ENCODE results near the gene LSM10.

The LSM10 gene

GRCh38 chr1:36389261-36389660, 8.4 kb downstream of the LSM10 start:
- TF ChIP-seq, protein P1, sequence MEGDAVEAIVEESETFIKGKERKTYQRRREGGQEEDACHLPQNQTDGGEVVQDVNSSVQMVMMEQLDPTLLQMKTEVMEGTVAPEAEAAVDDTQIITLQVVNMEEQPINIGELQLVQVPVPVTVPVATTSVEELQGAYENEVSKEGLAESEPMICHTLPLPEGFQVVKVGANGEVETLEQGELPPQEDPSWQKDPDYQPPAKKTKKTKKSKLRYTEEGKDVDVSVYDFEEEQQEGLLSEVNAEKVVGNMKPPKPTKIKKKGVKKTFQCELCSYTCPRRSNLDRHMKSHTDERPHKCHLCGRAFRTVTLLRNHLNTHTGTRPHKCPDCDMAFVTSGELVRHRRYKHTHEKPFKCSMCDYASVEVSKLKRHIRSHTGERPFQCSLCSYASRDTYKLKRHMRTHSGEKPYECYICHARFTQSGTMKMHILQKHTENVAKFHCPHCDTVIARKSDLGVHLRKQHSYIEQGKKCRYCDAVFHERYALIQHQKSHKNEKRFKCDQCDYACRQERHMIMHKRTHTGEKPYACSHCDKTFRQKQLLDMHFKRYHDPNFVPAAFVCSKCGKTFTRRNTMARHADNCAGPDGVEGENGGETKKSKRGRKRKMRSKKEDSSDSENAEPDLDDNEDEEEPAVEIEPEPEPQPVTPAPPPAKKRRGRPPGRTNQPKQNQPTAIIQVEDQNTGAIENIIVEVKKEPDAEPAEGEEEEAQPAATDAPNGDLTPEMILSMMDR (IDR thresholded peaks at IDR 0.05; ENCODE audit: low read depth, low read length) = no peak
- no peak for TF ChIP-seq EZH2phosphoT487 (IDR thresholded peaks at IDR 0.05; ENCODE audit: low read depth)
- Histone ChIP-seq H3K27ac (ENCODE audit: low read length) (no peak overlapping the region), H3K27me3 (ENCODE audit: low read depth, low read length) (no peaks in the 10 kb centered on the region), H3K36me3 (replicated peaks; ENCODE audit: low read depth, low read length) (peaks cover 6% of the 10 kb centered on the region), H3K9me3 (ENCODE audit: insufficient read depth, low read length) (no peaks in the 10 kb centered on the region), H2AFZ (ENCODE audit: low read depth, low read length) (no peak overlapping the region), H3K9ac (ENCODE audit: low read length) (no peak overlapping the region), H3K4me2 (ENCODE audit: low read length) (no peak overlapping the region), H3K4me3 (ENCODE audit: low read length) (no peak overlapping the region), H4K20me1 (ENCODE audit: insufficient read depth, low read length) (0 out of 2 replicates have a peak, but pooled peaks cover 4% of the 10 kb centered on the region), H3K79me2 (ENCODE audit: low read length) (peaks cover 11% of the 10 kb centered on the region), H3K4me1 (ENCODE audit: low read length) (peaks cover 40% of the 10 kb centered on the region)

DNA sequence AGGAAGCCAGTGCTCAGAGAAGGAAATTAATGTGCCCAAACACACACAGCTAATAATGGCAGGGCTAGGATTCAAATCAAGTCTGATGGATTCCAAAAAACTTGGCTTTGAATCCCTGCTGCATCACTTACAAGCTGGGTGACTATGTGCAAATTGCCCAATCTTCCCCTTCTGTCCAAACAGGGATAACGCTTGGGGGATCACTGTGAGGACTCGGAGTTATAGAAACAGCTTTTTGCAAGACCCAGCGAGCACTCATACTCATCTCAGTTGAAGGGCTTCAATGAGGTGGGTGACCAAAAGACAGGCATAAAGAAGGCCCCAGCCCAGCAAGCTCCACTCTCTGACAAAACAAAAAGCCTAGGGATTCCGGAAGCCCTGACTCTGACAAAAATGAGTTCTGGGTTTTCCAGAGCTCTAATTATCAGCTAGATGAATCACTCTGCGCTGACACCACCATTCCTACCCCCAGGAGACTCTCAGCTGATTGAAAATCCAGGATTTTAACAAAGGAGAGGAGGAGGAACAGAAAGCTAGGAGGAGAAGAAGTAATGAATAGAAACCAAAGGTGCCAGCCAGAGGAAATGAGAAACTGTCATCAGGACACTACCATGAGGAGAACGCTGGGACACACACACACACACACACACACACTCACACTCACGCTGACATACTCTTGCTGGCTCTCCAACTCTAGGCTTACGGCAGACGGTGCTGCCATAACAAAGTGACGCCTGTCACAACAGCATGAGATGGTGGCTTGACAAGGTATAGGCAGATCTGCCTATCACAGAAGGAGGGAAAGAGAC, 10.4 kb downstream of the LSM10 start:
- H3K27ac ChIP-seq (ENCODE audit: low read length) = peak overlapping the region; percentile 91
- H3K4me2 ChIP-seq (ENCODE audit: low read length) = peak overlapping the region; percentile 99
- peaks cover 40% of the 10 kb centered on the region for H3K4me1 ChIP-seq (ENCODE audit: low read length)
- peak overlapping the region; percentile 92 for H3K4me3 ChIP-seq (ENCODE audit: low read length)
- H3K9ac ChIP-seq (ENCODE audit: low read length) = peak overlapping the region; percentile 94
- peaks cover 15% of the 10 kb centered on the region for H3K79me2 ChIP-seq (ENCODE audit: low read length)
- TF ChIP-seq EZH2phosphoT487 (IDR thresholded peaks at IDR 0.05; ENCODE audit: low read depth) = no peak
- TF ChIP-seq, protein P1 (IDR thresholded peaks at IDR 0.05; ENCODE audit: low read depth, low read length) = no peak
- H3K36me3 ChIP-seq (replicated peaks; ENCODE audit: low read depth, low read length) = peaks cover 6% of the 10 kb centered on the region
- no peak overlapping the region for H2AFZ ChIP-seq (ENCODE audit: low read depth, low read length)
- H3K27me3 ChIP-seq (ENCODE audit: low read depth, low read length) = no peaks in the 10 kb centered on the region
- 0 out of 2 replicates have a peak, but pooled peaks cover 4% of the 10 kb centered on the region for H4K20me1 ChIP-seq (ENCODE audit: insufficient read depth, low read length)
- H3K9me3 ChIP-seq (ENCODE audit: insufficient read depth, low read length) = no peaks in the 10 kb centered on the region

DNA sequence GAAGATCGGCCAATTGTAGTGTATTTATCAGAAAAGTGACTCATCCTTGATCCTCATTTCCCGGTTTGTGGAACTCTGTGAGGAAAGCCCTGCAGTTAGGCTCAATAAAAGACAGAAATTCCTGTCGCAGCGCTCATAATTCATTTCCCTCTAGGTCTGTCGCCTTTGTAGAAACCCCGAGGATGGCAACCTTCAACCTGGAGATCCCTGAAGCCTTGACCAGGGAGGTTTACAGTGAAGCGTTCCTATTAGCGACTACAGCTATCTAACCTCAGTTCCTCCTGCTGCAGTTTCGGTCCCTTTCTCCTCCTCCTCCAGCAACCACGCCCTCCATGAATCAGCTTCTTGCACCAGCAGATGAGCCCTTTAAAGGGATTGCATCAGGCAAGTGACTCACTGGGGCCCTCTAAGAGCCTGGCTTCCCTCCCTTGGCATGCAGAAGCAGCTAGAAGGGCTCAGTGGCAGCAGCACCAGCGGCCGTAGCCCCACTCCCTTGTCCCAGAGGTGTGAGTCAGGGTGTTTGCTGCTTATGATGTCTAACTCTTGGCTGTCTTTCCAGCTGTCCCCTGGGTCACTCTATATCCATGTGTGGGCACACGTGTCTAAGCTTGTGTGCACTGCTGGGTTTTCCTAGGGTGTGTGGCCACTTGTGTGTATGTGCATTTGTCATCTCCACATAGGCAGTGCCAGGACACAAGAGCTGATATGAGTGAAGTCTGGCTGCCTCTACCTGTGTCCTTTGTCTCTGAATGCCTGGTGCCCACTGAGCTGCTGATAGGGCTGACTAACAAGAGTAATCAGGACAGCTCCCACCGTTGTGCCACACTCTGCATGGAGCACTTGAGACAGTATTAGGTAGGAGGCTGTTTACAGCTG, 11.2 kb downstream of the LSM10 start:
- Histone ChIP-seq H3K4me2 (ENCODE audit: low read length) (peak overlapping the region; percentile 99), H3K9me3 (ENCODE audit: insufficient read depth, low read length) (no peaks in the 10 kb centered on the region), H3K4me1 (ENCODE audit: low read length) (peaks cover 40% of the 10 kb centered on the region), H3K4me3 (ENCODE audit: low read length) (peak overlapping the region; percentile 92), H3K9ac (ENCODE audit: low read length) (peak overlapping the region; percentile 94), H3K27ac (ENCODE audit: low read length) (peak overlapping the region; percentile 91), H3K79me2 (ENCODE audit: low read length) (peaks cover 15% of the 10 kb centered on the region), H3K27me3 (ENCODE audit: low read depth, low read length) (no peaks in the 10 kb centered on the region), H3K36me3 (replicated peaks; ENCODE audit: low read depth, low read length) (peaks cover 5% of the 10 kb centered on the region), H2AFZ (ENCODE audit: low read depth, low read length) (peak overlapping the region; percentile 64; the same call in 1 of the 2 replicates), H4K20me1 (ENCODE audit: insufficient read depth, low read length) (0 out of 2 replicates have a peak, but pooled peaks cover 4% of the 10 kb centered on the region)
- TF ChIP-seq, protein P1 (IDR thresholded peaks at IDR 0.05; ENCODE audit: low read depth, low read length) = no peak
- no peak for TF ChIP-seq EZH2phosphoT487 (IDR thresholded peaks at IDR 0.05; ENCODE audit: low read depth)
